Left lobe of liver (tissue), 2 donors: ENCODE measurements around the gene RAPGEF2. TPM values are rescaled to one million over a fixed set of nuclear protein-coding genes. Genes with fewer than 3 reads are reported as not detected.
"Not testable (repeated sequence)": the region's sequence is repeated elsewhere in the genome, so short reads cannot be mapped to it uniquely, and the experiment has no call there.

Experiments used
- ATAC-seq: fragments of 200-7000 bp; cut with Tn5 transposase; one replicate; pipeline ENCODE4 v1.9.1; 2020; ENCODE audit warnings: mild to moderate bottlenecking, moderate library complexity
- DNase-seq: peaks from one replicate; pipeline ENCODE4 v3.0.0-alpha.2; 2020; ENCODE audit warnings: low spot score
- total RNA-seq: library from RNA; stranded (reverse); gene quantifications from one replicate; pipeline ENCODE4 v1.2.1, GENCODE V29; 2021
- donor health status: DM: no; HTN: no; CAD: no; lungs with moderate emphysema.
- donor health status: DM: no; HTN: yes; CAD: no.

The RAPGEF2 gene
- total RNA-seq, 1 donor from 2014 or later, result 31.0 TPM

DNA sequence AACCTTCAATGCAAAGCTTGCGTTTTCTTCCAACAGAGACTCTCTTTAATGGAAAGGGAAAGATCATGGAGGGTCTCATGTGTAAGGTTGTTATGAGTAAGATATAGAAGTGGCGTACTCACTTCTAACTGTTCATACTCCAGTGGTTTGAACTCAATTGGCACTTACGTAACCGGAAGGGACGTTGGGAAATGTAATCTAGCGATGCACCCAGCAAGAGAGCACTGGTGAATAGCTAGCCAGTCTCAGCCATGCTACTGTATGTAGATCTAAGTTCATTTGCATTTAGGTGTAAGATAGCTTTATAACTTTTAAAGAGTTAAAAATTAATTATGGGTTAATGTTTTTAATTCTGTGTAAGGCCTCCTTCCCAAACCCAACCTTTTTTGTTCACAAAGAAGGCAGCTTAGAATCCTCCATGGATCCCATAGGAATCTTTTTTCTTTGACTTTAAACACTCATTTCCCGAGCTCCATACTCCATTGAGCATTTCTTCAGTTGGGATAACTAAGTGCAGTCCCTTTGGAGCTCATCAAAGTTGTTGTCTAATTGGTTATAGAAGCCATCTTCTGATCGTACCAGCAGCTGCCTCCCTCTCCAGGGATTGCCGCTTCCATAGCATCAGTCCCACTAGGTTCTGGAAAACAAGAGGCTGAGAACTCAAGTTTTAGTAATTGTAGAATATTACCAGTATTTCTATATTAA lies 191.1 kb downstream of the RAPGEF2 start:
- ATAC-seq, result no peak
- no peak for DNase-seq

DNA sequence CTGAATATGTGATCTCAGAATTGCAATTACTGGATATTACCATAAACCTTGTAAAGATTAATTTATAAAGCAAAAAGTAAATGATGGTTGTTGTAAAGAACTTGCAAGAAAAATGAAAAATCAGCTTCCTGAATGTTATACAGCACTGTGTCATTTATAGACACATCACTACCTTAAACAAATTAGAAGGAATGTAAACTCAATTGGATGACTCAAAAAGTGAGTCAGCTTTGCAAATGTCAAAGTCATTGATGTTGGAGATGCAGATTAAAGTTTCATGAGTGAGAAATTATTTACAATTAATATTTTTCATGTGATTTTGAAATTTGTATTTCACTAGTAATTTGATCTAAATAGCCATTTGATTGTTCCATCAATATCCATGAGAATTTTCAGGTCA lies 193.2 kb downstream of the RAPGEF2 start:
- ATAC-seq, result no peak
- no peak for DNase-seq

DNA sequence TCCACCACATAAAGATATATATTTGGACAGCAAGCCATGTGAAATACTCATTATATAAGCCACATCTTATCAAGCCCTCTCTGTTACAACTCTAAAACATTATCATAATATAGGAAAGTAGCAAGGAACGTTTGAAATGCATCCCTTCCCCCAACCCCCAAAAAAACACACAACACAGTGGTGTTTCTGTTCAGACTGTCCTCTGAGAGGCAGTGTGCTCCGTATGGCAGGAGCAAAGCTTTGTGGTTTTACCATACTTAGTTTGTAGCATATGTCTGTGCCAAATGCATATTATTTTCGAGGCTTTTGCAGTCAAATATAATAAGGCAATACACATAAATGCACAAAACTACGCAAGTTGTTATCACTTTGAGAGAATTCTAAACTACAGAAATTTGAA lies 194.2 kb downstream of the RAPGEF2 start:
- ATAC-seq (peak; percentile 26), DNase-seq (no peak)

DNA sequence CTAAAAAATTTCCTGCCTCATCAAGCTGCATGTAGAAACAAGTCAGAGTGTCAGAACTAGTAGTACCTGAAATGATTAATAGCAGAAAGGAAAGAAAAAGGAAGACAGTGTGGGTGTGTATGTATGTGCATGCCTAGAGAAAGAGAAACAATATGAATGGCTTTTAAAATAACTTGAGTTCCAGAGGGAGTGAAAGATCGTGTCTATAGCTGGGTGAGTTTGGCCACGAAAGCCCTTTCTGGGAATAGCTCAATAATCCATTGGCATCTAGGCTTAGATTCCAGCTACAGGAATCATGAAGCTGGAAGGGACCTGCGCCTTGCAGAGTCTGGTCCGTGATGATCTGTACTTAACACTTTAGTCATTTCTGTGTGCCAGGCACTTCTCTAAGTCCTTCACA lies 195.6 kb downstream of the RAPGEF2 start:
- ATAC-seq (peak; percentile 83), DNase-seq (no peak)

DNA sequence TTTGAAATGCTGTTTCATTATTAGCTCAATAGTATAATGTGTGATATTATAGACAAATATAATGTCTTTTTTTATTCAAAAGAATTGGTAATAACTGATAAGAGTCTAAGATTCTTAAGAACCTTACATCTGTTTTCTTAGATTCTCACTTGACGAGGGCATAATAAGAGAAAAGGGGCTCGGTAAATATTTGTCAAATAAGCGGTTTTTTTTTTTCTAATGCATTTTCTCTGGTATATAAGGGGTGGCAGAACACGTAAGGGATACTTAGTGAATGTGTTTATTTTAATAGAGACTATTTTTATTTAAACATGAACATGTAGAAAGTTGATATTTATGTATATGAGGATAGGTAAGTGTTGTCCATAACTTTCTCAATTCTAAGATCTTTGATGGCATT lies 200.6 kb downstream of the RAPGEF2 start:
- DNase-seq (no peak), ATAC-seq (no peak)

DNA sequence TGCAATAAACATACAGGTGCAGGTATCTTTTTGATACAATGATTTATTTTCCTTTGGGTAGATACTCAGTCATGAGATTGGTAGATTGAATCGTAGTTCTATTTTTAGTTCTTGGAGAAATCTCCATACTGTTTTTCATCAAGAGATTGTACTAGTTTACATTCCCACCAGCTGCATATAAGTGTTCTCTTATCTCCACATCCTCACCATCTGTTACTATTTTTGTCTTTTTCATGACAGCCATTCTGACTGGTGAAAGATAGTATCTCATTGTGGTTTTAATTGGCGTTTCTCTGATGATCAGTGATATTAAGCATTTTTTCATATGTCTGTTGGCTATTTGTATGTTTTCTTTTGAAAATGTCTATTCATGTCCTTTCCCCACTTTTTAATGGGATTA lies 202.2 kb downstream of the RAPGEF2 start:
- DNase-seq, result no peak

DNA sequence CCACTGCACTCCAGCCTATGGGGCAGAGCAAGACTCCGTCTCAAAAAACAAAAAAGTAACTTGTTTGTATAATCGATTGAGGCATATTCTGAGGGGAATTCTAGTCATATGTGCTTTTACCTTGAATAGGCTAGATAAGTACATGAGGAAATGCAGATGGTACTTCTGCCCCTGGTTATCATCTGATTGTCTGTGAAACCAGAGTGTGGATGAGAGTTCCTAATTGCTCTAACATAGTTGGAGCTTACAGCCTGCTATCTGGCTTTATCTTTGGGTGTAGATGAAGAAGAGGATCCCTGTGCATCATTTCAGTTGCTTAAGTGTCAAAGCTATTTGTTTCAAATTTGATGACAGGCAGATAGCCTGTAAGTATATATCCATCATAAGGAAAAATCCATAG lies 205.1 kb downstream of the RAPGEF2 start:
- DNase-seq (no peak), ATAC-seq (no peak)

More for the DNA sequence above, 202.2 kb downstream of the RAPGEF2 start:
- ATAC-seq, result no peak

DNA sequence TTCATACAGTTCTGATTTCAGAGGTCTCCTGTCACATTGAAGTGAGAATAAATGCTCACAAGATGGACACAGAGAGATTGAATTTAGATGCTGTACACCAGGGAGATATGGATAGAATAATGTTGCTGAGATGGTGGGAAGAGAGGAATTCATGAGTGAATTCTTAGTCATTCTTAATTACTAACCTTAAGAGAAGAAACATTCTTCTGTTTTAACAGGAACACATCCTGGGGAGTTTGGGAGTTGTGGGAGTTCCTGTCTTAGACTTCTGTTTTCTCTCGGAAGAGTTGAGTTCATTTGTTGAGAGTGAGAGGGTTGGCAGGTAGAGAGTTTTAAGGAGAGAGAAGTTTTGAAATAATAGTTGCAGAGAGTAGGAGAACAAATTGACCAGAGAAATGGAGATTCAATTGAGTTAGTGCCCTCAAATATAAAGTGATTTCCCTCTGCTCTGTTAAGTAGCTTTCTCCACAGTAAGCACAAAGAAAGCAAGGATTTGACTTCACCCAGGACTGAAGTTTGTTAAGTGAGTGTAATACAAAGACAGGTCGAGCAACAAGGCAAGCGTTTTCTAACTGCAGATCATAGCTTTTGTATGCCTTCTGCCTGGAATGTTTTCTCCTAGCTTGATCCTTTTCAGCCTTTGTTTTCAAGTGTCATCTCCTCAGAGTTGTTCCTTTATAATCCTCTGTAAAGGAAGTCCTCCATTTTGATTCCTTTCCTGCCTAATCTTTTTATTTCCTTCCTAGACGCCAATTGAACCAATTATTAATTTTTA lies 205.9 kb downstream of the RAPGEF2 start:
- ATAC-seq (no peak), DNase-seq (no peak)

DNA sequence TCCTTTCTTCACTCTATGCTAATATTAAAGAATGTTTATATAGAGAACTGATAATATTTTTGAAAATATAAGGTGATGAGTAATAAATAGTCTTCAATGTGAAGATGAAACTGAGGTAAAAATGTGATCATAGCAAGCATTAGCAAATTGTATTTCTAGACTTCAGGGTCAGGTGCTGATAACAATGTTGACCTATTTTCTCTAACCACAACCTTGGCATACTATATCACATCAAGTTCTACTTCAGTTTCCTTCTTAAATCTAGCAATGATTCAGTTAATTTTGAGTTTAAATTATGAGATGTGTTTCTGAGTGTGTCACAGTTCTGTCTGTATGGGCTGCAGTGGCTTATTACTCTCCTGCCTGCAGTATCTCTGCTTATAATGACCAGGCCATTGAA lies 209.4 kb downstream of the RAPGEF2 start:
- no peak for DNase-seq
- no peak for ATAC-seq

DNA sequence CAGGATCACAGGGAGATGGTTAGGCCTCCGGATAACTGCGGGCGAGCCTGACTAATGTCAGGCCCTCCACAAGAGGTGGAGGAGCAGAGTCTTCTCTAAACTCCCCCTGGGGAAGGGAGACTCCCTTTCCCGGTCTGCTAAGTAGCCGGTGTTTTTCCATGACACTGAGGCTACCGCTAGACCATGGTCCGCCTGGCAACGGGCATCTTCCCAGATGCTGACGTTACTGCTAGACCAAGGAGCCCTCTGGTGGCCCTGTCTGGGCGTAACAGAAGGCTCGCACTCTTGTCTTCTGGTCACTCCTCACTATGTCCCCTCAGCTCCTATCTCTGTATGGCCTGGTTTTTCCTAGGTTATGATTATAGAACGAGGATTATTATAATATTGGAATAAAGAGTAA lies 213.0 kb downstream of the RAPGEF2 start:
- ATAC-seq, DNase-seq: not testable (repeated sequence)

DNA sequence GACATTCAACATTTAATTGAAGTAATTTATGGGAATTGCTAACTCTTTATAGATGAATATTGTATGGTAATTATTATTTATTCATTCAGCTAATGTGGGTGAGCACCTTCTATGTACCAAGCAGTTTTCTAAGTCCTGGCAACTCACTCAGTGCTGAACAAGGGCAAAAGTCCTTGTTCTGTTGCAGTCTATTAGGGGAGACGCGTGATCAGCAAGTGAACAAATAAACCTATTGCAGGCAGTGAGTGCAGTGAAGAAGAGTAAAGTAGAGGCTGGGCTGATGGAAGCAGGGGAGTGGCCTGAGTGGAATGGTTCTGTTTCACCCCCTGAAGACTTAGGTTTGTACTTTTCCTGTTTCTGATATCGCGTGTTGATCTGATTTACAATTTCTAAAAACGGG lies 214.3 kb downstream of the RAPGEF2 start:
- ATAC-seq, result peak; percentile 97
- peak; percentile 82 for DNase-seq

DNA sequence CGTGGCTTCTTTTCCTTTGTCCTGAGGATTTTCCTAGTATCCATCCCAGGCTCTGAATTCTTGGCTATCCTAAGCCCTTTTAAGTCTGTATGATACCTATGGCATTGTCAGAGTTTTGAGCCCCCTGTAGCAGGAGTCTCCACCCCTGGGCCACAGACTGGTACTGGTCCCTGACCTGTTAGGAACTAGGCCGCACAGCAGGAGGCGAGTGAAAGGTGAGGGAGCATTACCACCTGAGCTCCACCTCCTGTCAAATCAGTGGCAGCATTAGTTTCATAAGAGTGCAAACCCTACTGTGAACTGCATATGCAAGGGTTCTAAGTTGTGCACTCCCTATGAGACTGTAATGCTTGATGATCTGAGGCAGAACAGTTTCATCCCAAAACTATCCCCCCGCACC lies 216.1 kb downstream of the RAPGEF2 start:
- ATAC-seq (peak; percentile 58), DNase-seq (no peak)

DNA sequence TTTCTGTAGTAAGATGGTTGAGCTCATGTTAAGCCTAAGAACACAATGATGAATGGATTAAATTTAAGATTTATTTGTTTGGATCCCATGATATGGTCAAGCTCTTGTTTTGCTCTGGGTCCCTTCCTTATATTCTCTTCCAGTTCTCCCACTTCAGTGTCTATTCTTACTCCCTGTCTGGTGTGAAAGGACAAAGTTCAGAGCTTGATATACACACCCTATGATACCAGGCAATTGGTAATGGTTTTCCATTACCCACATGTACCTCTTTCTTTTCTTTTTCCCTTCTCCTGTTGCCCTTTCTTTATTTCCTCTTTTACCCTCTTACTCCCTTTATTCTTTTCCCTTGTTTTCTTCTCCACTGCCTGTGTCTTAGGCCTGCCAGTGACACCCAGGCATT lies 223.6 kb downstream of the RAPGEF2 start:
- peak; percentile 31 for ATAC-seq
- no peak for DNase-seq

DNA sequence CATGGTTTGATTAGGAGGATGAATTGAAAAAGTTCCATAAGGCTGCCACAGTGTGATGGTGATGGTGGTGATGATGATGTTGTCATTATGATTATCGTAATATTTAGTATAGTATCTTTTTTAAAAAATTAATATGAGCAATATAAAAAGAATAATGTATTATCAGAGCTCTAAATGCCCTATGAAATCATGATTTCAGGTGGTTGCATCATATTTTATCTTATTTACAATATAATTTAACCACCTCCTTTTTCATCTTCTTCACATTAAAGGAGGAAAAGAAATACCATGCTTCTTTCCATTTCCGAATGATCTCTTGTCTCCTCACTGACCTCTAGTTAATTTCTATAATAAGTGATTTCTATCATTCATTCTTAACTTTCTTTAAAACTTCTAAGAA lies 225.9 kb downstream of the RAPGEF2 start:
- ATAC-seq (no peak), DNase-seq (no peak)

DNA sequence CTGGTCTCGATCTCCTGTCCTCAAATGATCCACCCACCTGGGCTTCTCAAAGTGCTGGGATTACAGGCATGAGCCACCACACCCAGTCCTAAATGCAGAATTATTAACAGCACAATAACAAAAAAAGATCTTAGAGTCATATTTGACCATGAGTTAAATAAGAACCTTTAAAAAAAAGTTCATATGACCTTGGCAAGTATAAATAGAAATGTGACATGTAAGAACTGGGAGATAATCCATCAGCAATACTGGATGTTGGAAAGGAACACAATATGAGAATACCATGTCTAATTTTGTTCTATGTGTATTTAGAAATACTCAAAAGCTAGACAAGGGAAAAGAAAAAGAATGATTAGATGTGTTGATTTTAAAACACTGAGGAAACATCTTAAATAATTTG lies 231.6 kb downstream of the RAPGEF2 start:
- DNase-seq (no peak), ATAC-seq (no peak)

DNA sequence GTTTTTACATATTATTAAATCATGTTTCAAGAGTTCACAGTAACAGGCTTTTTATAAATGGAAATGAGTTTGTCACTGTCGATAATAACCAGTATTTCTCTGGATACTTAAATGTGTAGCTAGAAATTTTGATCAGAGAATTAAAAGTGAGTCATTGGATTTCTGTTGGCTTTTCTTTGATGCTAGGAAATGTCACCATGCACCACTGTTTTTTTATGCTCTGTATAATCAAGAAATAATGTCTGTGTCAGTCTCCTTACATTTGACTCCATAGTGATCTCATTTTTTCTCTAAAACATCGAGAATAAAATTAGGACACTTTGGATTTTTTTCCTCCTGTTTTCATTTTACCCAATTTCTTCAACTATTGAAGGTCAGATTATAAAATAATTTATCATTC lies 234.2 kb downstream of the RAPGEF2 start:
- DNase-seq, result no peak

DNA sequence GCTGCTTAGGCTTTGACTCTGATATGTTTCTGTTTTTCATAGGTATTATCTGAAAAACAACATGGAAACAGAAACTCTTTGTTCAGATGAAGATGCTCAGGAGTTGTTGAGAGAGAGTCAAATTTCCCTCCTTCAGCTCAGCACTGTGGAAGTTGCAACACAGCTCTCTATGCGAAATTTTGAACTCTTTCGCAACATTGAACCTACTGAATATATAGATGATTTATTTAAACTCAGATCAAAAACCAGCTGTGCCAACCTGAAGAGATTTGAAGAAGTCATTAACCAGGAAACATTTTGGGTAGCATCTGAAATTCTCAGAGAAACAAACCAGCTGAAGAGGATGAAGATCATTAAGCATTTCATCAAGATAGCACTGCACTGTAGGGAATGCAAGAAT lies 238.6 kb downstream of the RAPGEF2 start:
- no peak for DNase-seq
- peak; percentile 45 for ATAC-seq

More for the DNA sequence above, 234.2 kb downstream of the RAPGEF2 start:
- no peak for ATAC-seq

DNA sequence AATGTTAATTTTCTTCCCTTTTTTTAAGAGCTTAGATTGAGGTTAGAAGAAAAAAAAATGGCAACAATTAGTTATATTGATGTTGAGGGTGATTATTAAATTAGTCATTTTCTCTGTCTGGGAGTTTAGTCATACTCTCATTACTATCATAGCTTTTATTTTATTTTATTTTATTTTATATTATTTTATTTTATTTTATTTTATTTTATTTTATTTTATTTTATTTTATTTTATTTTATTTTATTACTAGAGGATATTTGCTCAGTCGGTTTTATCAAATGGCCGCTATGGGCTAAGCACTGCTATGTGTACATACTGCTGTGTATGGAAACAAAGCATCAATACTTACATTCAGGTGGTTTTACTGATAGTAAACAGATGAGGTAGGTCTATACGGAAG lies 239.5 kb downstream of the RAPGEF2 start:
- ATAC-seq (no peak), DNase-seq (no peak)

DNA sequence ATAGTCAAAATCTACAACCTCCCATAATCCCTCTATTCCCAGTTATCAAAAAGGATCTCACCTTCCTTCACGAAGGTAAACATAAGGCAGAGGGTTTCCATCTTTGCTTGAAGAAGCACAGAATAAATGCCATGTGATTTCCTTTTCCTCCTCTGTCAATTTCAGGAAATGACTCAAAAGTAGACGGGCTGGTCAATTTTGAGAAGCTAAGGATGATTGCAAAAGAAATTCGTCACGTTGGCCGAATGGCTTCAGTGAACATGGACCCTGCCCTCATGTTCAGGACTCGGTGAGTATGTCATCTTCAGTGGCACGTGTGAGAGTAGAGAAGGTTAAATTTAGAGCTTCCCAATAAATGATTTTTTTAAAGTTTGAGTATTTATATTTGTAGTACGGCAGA lies 240.2 kb downstream of the RAPGEF2 start:
- ATAC-seq, result no peak
- no peak for DNase-seq

DNA sequence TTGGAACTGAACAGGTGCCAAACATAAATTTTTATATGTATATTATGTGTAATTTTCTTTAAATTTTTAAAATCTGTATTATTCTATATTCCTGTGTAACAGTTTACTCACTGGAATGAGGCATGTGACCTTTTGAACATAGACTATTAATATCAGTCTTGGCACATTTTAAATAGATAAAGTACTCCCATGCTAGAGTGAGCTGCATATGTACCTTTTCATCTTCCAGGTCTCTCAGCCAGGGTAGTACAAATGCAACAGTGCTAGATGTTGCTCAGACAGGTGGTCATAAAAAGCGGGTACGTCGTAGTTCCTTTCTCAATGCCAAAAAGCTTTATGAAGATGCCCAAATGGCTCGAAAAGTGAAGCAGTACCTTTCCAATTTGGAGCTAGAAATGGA lies 242.0 kb downstream of the RAPGEF2 start:
- no peak for DNase-seq
- ATAC-seq, result no peak

DNA sequence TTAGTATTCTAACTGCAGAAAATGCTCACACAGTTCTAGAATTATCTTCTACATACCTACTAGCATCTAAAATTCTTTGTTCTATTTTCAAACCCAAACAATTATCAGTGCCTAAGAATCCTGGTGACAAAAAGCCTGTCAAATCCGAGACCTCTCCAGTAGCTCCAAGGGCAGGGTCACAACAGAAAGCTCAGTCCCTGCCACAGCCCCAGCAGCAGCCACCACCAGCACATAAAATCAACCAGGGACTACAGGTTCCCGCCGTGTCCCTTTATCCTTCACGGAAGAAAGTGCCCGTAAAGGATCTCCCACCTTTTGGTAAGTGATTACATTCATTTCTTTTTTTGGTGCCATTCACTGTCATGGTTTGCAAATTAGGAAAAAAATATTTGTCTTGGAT lies 243.8 kb downstream of the RAPGEF2 start:
- DNase-seq (no peak), ATAC-seq (no peak)

DNA sequence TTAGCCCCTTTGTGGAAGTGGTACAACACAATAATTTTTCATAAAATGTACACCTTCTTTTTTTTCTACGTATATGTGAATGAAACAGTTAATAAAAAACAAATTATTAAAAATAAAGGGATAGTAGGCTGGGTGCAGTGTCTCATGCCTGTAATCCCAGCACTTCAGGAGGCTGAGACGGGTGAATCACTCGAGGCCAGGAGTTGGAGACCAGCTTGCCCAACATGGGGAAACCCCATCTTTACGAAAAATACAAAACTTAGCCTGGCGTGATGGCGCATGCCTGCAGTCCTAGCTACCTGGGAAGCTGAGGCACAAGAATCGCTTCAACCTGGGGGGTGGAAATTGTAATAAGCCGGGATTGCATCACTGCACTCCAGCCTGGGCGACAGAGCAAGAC lies 244.9 kb downstream of the RAPGEF2 start:
- no peak for ATAC-seq
- no peak for DNase-seq

DNA sequence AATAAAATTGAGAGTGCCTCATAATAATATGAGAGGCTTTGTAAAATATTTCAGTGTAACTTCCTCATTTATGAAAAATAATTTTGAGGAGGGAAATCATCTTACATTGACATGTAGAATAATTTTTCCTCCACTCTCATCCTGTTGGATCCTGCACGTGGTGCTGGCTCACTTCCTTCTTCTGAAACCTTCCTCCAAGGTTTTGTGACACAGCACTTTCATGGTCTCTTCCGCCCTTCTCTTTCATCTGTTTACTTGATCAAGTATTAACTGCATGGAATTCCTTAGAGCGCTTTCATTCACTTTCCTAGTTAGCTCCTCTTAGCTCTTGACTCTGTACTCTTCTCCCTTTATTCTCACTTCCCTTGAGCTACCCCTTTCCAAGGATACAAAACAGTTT lies 246.5 kb downstream of the RAPGEF2 start:
- DNase-seq (no peak), ATAC-seq (no peak)
